GM19238 (cell line): Measurements from ENCODE around the gene TCF7L2.

Source experiments
- DNase-seq: peaks from one replicate; pipeline ENCODE4 v3.0.0; 2011; ENCODE audit warnings: low spot score; ENCODE audit not compliant: insufficient read length

Gene TCF7L2

DNA sequence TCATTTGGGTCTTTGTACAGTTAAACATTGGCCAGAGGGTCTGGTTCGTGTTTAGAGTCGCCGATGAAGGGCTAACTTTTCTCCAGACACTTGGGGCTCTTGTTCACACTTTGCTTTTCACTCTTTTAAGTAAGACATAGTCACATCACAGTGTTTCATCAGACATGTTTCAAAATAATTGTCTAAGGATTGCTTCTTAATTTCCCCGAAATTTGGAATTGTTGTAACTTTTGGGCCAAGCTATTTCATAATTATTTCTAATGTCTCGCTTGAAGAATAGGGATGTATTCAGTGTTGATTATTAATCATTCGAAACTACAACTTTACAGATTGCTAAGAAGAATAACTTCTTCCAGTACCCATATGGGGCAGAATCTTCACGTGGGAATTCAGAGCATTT, 92.8 kb downstream of the TCF7L2 start:
- no peak for DNase-seq

DNA sequence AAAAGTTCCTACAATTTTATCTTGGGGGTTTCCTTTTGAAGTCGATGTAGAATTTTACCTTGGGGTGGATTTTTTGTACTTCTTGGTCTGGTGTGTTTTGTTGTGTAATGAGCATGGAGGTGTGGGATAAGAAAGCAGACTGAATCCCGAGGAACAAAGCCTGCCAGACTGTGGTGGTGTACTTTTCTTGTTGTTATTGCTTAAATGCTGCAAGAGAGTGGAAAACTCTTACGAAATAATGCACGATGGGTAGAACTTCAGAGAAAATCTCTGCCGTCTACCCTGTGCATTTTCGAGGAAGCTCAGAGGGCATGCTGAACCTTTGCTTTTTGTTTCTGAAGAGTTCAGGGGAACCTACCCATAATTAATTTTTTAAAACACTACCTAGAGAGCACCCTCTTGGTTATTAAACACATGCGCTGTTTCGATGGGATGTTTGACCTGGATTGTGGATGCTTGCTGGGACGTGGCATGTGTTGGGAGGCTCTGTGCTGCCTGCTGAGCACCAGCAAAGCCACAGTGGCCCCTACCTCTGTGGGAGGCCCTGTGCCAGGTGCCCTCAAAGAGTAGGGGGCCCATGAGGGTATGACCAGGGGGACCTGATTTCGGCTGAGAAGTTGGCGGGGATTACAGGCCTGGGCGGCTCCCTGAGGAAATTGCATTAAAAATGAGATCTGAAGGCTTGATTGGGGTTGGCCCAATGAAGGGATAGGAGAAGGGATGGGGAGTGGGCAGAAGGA, 94.1 kb downstream of the TCF7L2 start:
- DNase-seq = no peak

DNA sequence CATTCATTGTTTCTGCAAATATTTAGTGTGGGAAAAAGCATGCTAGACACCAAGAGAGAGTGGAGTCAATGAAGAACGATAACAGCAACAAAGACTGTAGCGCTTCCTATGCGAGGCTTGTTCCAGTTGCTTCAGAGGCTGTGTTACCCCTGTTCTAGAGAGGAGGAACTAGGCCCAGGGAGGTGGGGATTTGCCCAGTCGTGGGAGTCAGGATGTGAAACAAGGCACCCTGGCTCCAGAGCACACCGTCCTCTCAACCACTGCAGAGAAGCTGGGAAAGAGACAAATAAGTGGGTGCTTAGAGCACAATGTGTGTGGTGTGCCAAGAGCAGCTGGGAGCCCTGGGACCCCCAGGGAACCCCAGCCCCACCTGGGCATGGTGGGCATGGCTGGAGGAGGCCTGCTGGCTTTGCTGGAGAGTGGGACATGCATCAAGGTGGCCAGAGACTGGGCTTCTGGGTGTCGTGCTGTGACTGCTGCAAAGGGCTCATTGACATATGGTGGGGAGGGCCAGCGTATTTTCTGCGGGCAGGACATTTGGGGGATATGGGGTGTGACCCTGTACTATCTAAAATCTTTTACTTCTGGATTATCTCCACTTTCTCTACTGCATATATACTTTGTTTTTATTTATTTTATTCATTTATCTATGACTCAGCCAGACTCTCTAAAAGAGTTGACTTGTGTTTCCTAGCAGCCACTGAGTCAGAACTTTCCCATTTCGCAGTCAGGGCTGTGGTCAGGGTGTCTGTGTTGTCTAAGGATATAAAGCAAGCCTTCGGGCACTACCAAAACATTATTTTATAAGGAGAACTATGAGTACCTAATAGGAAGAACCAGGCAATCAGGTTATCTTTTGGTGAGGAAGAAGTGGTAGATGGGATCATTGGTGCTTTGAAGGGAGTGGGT, 95.4 kb downstream of the TCF7L2 start:
- DNase-seq = no peak

DNA sequence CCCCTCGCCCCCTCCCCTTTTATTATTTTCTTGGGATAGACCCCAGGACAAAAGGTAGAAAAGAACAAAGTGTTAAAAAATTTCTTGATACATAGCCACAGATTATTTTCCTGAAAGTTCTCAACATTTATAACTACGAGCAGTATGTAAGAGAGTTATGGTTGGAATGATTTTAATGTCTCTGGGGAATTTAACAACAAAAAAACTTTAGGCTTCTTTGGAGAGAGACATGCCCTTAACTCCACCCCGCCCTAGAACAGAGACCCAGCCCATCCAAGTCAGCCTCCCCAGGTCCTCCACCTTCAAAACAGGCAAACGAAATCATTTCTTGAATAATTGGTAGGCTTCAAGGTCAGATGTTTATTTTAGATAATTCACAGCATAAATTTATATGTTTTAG, 97.1 kb downstream of the TCF7L2 start:
- no peak for DNase-seq

DNA sequence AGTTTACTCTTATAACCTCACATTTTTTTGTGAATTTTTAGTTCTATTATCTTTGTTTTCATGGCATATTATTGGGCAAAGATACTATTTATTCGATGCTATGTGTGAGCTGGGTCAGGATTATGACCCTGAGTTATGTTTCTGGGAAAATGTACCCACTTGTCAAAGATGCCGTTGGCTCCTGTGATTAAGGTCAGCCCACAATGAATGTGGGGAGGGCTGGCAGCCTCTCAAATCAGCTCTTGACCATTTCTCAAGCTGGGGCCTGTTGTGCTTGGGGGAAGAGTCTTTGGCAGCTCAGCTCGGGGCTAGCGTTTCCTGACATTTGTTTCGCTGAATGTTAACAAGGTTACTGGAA, 97.5 kb downstream of the TCF7L2 start:
- DNase-seq = no peak

DNA sequence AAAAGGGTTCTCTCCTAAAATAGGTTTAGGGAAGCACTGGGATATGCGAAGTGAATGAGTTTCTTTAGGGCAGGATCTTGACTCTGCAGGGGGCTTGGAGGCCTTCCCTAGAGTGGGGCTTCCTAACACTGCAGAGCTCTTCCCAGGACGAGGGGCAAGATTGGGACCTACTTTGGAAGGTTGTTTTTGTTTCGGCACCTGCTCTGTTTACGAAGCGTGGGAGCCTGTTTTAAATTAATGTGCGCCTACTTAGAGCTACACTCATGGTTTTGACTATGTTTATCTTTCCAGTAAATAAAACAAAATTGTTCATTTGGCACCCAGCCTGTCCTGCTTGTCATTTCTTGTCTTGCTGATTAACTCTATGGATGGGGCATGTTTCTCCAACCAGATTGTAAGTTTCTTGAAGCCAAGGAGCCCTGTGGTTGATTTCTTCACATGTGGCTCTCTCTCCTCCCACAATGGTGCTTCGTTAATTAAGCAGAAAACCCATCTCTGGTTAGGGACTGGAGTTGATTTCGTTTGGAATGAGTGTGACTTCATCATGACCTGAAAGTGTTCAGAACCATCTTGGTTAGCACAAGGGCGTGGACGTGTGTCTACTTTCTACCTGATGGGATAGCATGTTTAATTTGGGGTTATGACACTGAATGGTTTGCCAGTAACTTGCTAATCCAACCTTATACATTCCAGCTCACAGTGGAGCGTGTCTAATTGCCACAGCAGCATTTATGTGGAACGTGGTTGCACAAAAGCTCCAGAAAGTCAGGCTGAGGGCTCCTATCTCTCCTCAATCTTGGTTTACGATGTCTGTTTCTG, 98.1 kb downstream of the TCF7L2 start:
- no peak for DNase-seq

DNA sequence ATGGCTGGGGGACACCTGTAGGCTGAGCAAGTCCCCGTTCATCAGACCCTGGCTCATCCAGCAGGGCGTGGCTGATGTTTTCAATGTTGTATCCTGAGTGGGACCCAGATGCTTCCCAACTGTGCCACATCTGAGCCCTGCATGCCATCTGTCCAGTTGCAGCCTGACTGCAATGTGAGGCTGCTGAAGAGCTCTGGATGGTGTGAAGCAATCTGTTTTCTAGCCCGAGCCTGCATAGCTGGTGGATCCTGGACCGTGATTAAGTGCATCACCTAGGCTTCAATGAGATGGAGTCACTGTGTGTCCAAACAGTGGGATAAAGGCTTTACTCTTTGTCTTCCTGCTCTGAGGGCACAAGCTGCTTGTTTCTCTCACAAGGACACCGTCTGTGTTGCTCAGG, 99.8 kb downstream of the TCF7L2 start:
- no peak for DNase-seq

DNA sequence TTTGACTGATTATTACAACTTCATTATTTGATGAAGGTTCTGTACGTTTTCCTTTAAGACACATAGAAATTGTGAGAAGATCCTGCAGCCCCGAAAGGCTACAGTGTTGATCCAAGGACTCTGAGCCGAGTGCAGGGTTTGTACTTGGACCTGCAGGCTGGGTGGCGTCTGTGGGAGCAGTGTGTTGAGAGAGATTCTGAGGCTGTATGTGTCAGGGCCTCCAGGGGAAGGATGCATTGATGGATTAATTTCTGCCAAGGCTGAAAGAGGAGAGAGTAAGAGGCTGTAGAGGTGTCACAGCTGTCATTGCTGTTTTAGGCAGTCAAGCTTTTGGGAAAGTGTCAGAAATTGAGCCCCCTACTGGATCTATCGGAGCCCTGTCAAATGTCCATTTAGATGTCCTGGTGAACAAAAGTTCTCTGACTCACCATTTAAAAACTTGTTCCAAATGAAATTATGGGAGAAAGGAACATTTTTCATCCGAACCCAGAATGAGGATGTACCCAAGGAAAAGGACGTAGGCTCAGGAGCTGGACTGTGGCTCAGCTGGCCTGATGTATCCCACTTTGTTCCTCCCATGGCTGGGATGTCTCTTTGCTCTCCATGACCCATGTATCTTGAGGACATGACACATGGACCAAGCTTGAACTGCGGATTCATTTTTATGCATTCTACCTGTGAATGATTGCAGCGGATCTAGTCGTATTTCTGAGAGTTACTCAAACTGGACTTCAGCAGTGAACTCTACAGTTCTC, 102.2 kb downstream of the TCF7L2 start:
- DNase-seq = no peak

DNA sequence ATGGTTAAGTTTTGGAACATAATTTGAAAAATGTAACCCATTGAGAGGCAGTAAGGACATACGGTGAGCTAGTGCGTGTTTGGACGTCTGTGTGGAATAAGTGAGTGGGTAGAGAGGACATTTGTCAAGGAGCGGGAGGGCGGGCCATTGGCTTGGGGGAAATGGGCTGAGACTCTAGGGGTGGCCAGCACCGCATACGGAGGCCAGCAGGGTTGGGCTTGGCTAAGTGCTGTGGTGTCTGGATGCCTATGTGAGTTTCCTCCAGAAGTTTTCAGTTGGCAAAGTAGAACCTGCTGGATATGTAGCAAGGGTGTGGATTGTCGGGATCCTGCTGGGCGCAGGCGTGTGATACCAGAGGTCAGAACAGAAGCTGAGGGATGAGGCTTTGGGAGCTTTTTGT, 103.0 kb downstream of the TCF7L2 start:
- DNase-seq = no peak

DNA sequence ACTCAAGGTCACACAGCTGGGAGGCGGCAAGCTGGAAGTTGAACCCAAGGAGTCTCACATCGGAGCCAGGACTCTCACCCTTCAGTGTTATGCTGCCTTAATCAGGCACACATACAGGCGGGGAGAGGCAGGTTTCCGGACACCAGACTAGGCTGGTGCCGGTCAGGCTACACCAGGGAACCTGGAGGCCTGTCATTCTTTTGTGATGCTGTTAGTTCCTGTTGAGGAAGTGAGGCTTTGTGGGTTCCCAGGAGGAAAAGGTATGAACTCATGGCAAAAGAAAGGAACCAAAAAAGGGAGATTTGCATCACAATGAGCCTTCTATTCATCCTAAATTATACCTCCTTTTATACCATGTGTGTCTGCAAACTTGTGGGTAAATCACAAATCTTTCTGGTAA, 103.8 kb downstream of the TCF7L2 start:
- DNase-seq = no peak

DNA sequence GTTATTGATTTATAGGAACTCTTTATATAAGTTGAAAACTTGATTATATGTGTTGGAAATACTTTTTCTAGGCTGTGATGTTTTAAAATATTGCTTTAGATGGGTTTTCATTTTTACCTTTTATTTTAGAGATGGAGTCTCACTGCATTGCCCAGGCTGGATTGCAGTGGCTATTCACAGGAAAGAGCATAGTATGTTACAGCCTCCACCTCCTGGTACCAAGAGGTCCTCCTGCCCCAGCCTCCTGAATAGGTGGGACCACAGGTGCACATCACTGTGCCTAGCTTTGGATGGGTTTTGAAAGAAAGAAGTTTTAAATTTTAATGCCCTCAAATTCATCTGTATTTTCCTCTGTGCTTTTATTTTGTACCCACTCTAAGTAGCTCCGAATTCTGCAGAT, 105.4 kb downstream of the TCF7L2 start:
- DNase-seq = no peak

DNA sequence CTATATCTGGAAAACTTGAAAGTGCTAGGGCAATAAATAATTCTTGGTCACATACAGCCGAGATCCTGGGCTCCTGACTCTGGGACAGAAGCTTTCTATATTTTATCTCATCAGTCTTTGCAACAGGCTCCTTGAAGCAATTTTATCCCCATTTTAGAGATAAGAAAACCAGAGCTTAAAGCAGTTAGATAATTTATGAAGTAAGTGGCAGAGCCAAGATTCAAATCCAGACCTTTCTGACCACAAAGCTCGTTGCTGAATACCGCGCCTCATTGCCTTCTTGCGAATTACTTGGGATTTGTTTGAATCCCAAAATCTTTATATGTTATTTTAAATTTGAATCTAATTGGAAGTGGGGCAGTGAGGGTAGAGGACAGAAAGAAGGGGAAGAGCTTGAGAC, 106.0 kb downstream of the TCF7L2 start:
- no peak for DNase-seq

DNA sequence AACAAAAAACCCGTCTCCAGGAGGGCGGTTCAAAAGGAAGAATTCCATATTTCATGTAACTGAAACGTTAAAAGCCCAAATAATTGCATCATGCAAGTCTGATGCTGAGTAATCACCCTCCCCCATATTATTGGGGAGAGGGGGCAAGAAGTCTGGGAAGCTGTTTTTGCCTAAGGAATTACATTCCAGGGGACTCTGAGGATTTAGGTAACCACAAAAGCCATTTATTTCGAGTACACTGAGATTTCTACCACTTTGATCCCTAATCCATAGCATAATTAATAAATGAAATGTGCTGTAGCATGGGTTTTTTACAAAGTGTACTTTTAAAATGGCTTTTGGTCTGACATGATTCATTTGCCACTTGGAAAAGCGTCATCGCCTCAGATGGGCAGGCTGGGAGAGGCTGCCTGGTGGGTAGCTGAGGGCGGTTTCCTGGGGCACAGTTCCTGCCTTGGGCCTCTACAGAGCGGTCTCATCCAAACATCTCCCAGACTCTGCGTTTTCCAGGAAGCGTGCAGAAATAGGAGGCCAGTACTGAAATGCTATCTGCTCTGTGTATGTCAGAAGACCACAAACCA, 106.5 kb downstream of the TCF7L2 start:
- DNase-seq = no peak

DNA sequence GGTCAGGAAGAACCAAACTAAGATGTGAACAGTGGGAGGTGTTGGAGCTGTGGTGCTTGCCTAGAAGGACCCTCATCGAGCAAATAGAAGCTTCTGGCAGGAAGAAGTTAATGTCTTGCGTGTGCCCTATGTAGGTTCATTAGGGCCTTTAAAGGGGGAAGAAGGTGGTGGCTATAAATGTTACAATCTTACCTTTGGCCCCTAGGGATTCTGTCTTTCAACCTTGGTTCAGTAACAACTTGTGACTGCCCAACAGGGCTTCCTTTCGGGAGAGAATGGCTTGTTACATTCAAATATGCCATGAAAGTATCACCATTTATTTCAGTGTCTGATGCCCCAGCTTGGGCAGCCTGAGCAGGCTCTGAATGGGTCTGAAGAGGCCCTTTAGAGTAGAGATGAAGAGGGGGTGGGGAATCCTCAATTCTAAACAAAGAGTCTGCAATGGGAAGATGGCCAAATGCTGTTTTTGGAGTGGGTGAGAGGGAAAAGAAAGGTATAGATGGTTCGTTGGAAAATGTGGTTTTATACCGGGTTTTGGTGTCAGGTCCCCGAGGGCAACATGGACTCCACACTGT, 108.0 kb downstream of the TCF7L2 start:
- no peak for DNase-seq

DNA sequence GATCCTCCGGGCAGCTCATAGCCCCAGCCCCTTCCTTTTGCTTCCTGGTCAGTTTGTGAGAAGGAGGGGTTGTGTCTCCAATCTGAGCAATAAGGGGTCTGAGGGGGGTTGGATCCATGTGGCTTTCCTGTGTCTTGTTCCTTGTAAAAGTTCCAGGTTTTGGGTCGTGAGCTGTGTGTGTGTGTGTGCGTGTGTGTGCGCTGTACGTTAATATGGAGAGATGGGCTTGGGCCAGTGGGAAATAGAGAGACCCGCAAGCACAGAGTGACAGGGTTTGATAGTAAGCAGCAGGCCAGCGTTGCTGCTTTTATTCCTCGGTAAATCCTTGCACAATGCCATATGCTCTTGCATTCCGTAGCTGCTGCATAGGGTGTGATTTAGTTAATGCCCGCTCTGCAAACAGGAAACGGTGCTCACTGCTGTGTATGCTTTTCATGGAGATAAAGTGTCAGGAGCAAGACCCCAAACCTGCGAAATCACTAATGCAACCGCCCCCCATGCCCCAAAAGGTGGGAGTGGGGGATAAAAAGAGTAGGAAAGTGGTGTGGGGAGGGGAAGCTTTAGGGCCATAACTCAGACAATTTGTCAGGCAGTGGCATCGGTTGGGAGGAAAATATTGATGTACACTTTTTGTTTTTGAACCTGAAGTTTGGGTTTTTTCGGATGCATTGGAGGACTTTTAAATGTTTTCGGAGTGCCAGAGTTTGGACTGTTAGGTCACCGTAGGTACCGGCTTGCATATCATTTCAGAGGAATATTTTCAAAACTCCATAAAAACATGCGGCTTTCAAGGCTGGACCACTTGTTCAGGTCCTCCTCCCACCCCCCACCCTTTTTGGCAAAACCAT, 108.7 kb downstream of the TCF7L2 start:
- no peak for DNase-seq

DNA sequence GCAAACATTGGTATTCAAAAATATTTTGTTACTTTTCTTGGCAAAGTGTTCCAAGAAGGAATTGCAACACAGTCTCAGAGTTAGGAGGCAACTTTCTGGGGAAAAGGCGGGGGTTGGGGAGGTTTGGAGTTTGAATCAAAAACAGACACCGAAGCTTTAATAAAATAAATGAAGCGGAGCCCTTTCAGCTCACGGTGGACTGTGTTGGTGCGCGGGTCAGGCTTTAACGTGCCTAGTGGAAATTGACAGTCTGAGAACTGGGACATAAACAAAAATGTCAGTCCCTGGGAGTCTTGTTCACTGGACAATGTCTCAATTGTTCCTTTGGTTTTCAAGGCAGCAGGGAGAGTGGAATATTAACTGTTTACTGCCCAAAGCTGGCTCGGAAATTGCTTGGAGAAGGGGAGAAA, 109.3 kb downstream of the TCF7L2 start:
- DNase-seq = no peak

DNA sequence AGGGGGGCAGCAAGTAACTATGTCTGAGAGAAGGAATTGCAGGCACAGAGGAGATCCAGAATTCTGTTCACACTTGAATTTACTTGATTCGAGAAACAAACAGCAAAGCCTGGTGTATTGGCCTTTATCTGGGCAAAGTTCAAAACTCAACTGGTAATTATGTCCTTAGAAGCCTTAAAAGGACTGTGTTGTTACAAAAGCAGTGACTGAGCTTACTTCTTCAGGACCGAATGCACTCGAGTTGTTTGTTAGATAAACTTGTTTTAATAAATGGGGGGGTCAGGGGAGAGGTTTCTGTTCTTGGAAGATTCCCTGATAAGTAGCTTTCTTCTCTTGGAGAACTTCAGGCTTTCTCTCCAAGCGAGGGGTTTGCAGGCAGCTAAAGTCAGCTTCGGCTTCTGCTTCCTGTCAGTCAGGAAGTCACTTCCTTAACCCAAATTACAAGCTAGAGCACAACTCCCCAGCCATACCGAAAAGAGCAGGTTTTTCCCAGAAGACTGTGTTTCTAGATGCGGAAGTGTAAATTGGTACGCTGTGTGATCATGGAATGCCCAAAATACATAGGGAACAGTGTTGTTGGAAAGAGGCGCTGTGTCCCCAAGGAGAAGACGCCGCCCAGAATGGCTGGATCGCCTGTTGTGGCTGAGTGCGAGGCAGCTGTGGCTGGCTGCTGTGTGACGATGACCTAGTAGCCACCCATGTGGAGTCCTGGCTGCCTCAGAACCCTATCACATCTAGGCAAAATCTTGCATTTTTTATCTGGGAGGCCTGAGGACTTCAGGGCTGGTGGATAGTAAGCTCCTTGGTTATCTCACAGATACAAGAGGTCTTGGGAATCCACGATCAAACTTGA, 110.4 kb downstream of the TCF7L2 start:
- no peak for DNase-seq

DNA sequence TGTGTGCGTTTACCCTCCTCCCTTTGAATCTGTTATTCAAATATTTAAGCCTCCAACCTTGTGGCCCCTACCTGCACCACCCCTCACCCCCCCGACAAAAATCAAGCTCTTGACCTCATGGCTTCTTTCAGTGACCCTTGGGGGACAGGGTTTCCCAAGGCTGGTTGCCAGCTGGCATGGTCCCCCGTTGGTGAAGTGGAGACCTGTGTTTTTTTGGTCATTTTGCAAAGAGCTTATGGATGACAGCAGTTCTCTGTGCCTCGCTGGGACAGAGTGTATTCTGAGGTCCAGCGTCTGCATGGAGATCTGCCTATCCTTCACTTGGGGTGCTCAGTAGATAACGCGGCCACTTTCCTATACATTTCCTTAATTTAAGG, 111.0 kb downstream of the TCF7L2 start:
- DNase-seq = no peak

DNA sequence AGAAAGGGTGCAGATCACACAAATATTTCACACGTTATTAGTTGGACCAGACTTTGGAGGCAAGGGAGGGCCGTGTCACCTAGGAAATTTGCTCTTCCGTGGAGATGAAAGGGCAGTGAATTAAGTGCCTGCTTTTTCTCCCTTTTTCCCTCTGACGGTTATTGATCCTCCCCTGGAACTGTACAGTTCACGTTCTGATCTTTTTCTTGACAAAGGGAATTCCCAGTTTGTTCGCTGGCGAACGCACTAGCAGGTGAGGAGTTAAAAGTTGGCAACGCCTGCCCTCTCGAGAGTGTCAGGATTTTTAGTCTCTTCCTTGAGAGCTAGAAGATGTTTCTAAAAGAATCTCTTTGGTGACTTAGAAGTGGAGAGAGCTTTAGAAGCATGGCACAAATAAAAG, 111.5 kb downstream of the TCF7L2 start:
- no peak for DNase-seq
